ENCODE measurements around the gene KRT80.

GRCh38 chr12:52222692-52223091 is 30.9 kb upstream of the KRT80 start:
- TF ChIP-seq CTCF (IDR thresholded peaks at IDR 0.05), result no peak
- no peak for TF ChIP-seq REST (IDR thresholded peaks at IDR 0.05; ENCODE audit: insufficient read depth in 1 of 2, low read depth in 2 of 2, low read length in 1 of 2)
- TF ChIP-seq TCF7L2 (IDR thresholded peaks at IDR 0.05; ENCODE audit: low read depth, low read length), result no peak
- no peak for TF ChIP-seq POLR2AphosphoS5 (IDR thresholded peaks at IDR 0.05; ENCODE audit: low read depth, low read length)

All from Panc1 (cell line).